Ovary (tissue), 3 donors: Measurements from ENCODE around the gene NR1H4.

Experiments
- CTCF ChIP-seq, 3 donors: fragments of 450-650 bp in 2 of 3; fragments of 200-600 bp in 1 of 3; IDR thresholded peaks; one replicate each; pipeline versions ENCODE4 v1.5.1 to v1.8.0; 2016 to 2022; ENCODE audit warnings: antibody characterized with exemption in 3 of 3, mild to moderate bottlenecking in 1 of 3
- POLR2A ChIP-seq: fragments of 450-650 bp; IDR thresholded peaks from one replicate; pipeline ENCODE4 v1.6.1; 2017; ENCODE audit warnings: antibody characterized with exemption, mild to moderate bottlenecking, moderate library complexity
- donor health status: DM: no; HTN: no; CAD: no.

- TF ChIP-seq CTCF (IDR thresholded peaks at IDR 0.05) (no peak), POLR2A (no peak)
These were observed 13.0 kb upstream of the NR1H4 start for GRCh38 chr12:100460702-100461101.
